Fibroblast of lung (primary cell): ENCODE results near the gene ITPR2.

ENCODE experiments used
- CTCF ChIP-seq, 2 donors: IDR thresholded peaks in 1 of 2; conservative IDR thresholded peaks in 1 of 2; 1 replicate in 1 of 2; 2 replicates in 1 of 2; pipeline ENCODE4 v1.5.1; 2011 to 2012; ENCODE audit warnings: low read length in 2 of 2, control low read depth in 1 of 2, inconsistent platforms in 1 of 2, low read depth in 1 of 2, mild to moderate bottlenecking in 1 of 2
- EZH2 ChIP-seq: IDR thresholded peaks from 2 replicates; pipeline ENCODE4 v1.5.1; 2012; ENCODE audit warnings: low read length, control low read depth, mild to moderate bottlenecking; ENCODE audit errors: missing control alignments

GRCh38 chr12:26651036-26651435, 182.0 kb downstream of the ITPR2 start:
- no peak for TF ChIP-seq CTCF (conservative IDR thresholded peaks at IDR 0.05 in 1 of 2, IDR thresholded peaks at IDR 0.05 in 1 of 2; ENCODE audit: low read depth in 1 of 2, low read length in 2 of 2)
- TF ChIP-seq EZH2 = no peak
